Globus pallidus (tissue), 1 donor: ENCODE results near the gene RNPEPL1.
A peak's percentile ranks its signal among the peaks of the same experiment; 100 is the strongest.

Experiments used
- DNase-seq: peaks from one replicate; pipeline ENCODE4 v3.0.0-alpha.2; 2015; ENCODE audit warnings: low spot score

RNPEPL1 gene

GRCh38 chr2:240591784-240592183, 23.5 kb downstream of the RNPEPL1 start:
- DNase-seq = no peak

- no peak for DNase-seq
Observed at GRCh38 chr2:240593026-240593702, 24.9 kb downstream of the RNPEPL1 start.

- DNase-seq = no peak
Observed at GRCh38 chr2:240593703-240594451, 25.6 kb downstream of the RNPEPL1 start.

- no peak for DNase-seq
Observed at GRCh38 chr2:240594511-240595380, 26.5 kb downstream of the RNPEPL1 start.

GRCh38 chr2:240595381-240596079, 27.2 kb downstream of the RNPEPL1 start:
- DNase-seq = no peak

GRCh38 chr2:240596080-240596460, 27.8 kb downstream of the RNPEPL1 start:
- no peak for DNase-seq

- peak; percentile 74 for DNase-seq
Observed at GRCh38 chr2:240596491-240596931, 28.2 kb downstream of the RNPEPL1 start.

- DNase-seq = no peak
Observed at GRCh38 chr2:240597054-240597418, 28.8 kb downstream of the RNPEPL1 start.

GRCh38 chr2:240597419-240598181, 29.3 kb downstream of the RNPEPL1 start:
- no peak for DNase-seq

GRCh38 chr2:240598311-240598911, 30.1 kb downstream of the RNPEPL1 start:
- no peak for DNase-seq

- no peak for DNase-seq
Observed at GRCh38 chr2:240599141-240599583, 30.9 kb downstream of the RNPEPL1 start.

GRCh38 chr2:240600451-240600961, 32.2 kb downstream of the RNPEPL1 start:
- no peak for DNase-seq

- DNase-seq = no peak
Observed at GRCh38 chr2:240601061-240601830, 33.0 kb downstream of the RNPEPL1 start.

- DNase-seq = no peak
Observed at GRCh38 chr2:240601831-240602160, 33.5 kb downstream of the RNPEPL1 start.

GRCh38 chr2:240602266-240603050, 34.2 kb downstream of the RNPEPL1 start:
- no peak for DNase-seq

GRCh38 chr2:240603081-240603835, 35.0 kb downstream of the RNPEPL1 start:
- no peak for DNase-seq

- DNase-seq = no peak
Observed at GRCh38 chr2:240603846-240604245, 35.6 kb downstream of the RNPEPL1 start.

GRCh38 chr2:240604291-240604938, 36.1 kb downstream of the RNPEPL1 start:
- DNase-seq = peak; percentile 89
